Naive thymus-derived CD8-positive, alpha-beta T cell (primary cell): ENCODE results near the gene CAPN12. TPM values are rescaled to one million over a fixed set of nuclear protein-coding genes. Genes with fewer than 3 reads are reported as not detected.
"Not testable (repeated sequence)": the region's sequence is repeated elsewhere in the genome, so short reads cannot be mapped to it uniquely, and the experiment has no call there.

ENCODE experiments used
- ATAC-seq, 2 donors: fragments of 150-1000 bp; cut with Tn5 transposase in 1 of 2; sonication (Bioruptor Pico), chemical (Tn5 transposase) in 1 of 2; 1 replicate in 1 of 2; 2 replicates in 1 of 2; pipeline ENCODE4 v1.10.0; 2021; ENCODE audit warnings: mild to moderate bottlenecking in 2 of 2, moderate library complexity in 2 of 2
- POLR2A ChIA-PET: fragments of 350-600 bp; sonication (Branson Sonifier 250); formaldehyde crosslinking; loops from one replicate; lab custom pipeline; 2021; ENCODE audit warnings: antibody characterized with exemption; lab: Charles Lee
- DNase-seq, 10 donors: peaks; one replicate each; pipeline versions ENCODE4 v3.0.0 to v3.0.0-alpha.2; 2020 to 2022
- H3K27ac Mint-ChIP-seq, 10 donors: one replicate each; pipeline ENCODE4 v1.8.0; 2020 to 2022; ENCODE audit warnings: mild to moderate bottlenecking in 10 of 10, mixed read lengths in 10 of 10, moderate library complexity in 4 of 10, inconsistent platforms in 1 of 10
- H3K27me3 Mint-ChIP-seq, 5 donors: one replicate each; pipeline ENCODE4 v1.8.0; 2021 to 2022; ENCODE audit warnings: mixed read lengths in 5 of 5
- H3K36me3 Mint-ChIP-seq, 3 donors: one replicate each; pipeline ENCODE4 v1.8.0; 2020 to 2022; ENCODE audit warnings: mixed read lengths in 3 of 3, mild to moderate bottlenecking in 2 of 3, inconsistent platforms in 1 of 3
- H3K4me1 Mint-ChIP-seq, 4 donors: one replicate each; pipeline ENCODE4 v1.8.0; 2021 to 2022; ENCODE audit warnings: mixed read lengths in 4 of 4
- H3K4me3 Mint-ChIP-seq, 10 donors: one replicate each; pipeline ENCODE4 v1.8.0; 2020 to 2022; ENCODE audit warnings: mild to moderate bottlenecking in 10 of 10, mixed read lengths in 10 of 10, moderate library complexity in 6 of 10, inconsistent platforms in 1 of 10
- H3K9me3 Mint-ChIP-seq, 9 donors: one replicate each; pipeline ENCODE4 v1.8.0; 2020 to 2022; ENCODE audit warnings: mixed read lengths in 9 of 9, mild to moderate bottlenecking in 3 of 9, inconsistent platforms in 1 of 9, moderate library complexity in 1 of 9
- polyA plus RNA-seq, 3 donors: library from polyadenylated mRNA; unstranded; fragments of 300-500 nt; fragmentation: Illumina TruSeq; gene quantifications; one replicate each; pipeline ENCODE4 v1.2.3, GENCODE V29; 2021
- total RNA-seq, 8 experiments: library from RNA in 2 of 8; stranded (reverse) in 2 of 8; gene quantifications; one replicate each; pipeline ENCODE4 v1.2.3 and lab custom pipeline; 2021 to 2026

Gene CAPN12
- total and polyA plus RNA-seq, 5 experiments from 2014 or later = 2.0 to 8.2 (median 6.2) TPM

DNA sequence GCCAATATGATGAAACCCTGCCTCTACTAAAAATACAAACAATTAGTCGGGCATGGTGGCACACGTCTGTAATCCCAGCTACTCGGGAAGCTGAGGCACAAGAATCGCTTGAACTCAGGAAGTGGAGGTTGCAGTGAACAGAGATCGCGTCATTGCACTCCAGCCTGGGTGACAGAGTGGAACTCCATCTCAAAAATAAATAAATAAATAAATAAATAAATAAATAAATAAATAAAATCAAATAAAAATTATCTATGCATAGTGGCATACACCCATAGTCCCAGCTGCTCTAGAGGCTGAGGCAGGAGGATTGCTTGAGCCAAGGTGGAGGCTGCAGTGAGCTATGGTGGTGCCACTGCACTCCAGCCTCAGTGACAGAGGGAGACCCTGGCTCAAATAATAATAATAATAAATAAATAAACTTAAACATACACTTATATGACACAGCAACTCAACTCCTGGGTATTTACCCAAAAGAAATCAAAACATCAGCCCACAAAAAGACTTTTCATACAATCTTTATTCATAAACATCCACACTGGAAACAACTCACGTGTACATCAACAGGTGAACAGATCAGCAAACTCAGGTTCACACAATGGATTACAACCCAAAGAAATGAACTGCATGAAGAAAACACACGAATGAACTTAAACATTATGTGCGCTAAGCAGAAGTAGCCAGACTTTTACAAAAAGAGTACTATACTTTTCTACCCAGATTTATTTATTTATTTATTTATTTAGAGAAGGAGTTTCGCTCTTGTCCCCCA lies 22.2 kb upstream of the CAPN12 start:
- DNase-seq (no peak), ATAC-seq (no peak)
- H3K9me3 Mint-ChIP-seq = peaks cover 0 to 1% (median 0%) of the 10 kb centered on the region in 9 donors
- peaks cover 3 to 10% (median 7%) of the 10 kb centered on the region in 4 donors for H3K4me1 Mint-ChIP-seq
- H3K4me3 Mint-ChIP-seq = no peak overlapping the region
- H3K27me3 Mint-ChIP-seq = no peaks in the 10 kb centered on the region
- no peaks in the 10 kb centered on the region for H3K36me3 Mint-ChIP-seq
- POLR2A ChIA-PET = no interaction called here
- peak overlapping the region in 2 of 10 donors; percentile 20 to 56 for H3K27ac Mint-ChIP-seq

DNA sequence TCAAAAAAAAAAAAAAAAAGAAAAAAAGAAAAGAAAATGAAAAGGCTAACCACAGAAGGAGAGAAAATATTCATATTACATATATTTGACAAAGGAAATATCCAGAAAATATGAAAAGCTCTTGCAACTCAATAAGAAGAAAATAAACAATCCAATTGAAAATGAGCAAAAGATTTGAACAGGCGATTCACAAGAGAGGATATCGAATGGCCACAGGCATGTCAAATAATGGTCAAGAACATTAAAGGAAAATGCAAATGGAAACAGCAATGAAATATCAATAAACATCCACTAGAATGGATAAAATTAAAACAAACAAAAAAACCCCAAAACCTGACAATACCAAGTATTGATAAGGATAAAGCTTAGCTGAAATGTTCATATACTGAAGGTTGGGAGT lies 20.9 kb upstream of the CAPN12 start:
- no peak for DNase-seq
- H3K36me3 Mint-ChIP-seq = no peaks in the 10 kb centered on the region
- no peak overlapping the region for H3K27ac Mint-ChIP-seq
- POLR2A ChIA-PET = interaction anchor here (0.7 kb wide), 2 partner anchors 23 to 107 kb away, joined by 3 to 5 read pairs; no protein-coding TSS in a partner anchor
- peaks cover 0 to 1% (median 0%) of the 10 kb centered on the region in 9 donors for H3K9me3 Mint-ChIP-seq
- no peak for ATAC-seq
- no peak overlapping the region for H3K4me3 Mint-ChIP-seq
- no peaks in the 10 kb centered on the region for H3K27me3 Mint-ChIP-seq
- peaks cover 4 to 10% (median 7%) of the 10 kb centered on the region in 4 donors for H3K4me1 Mint-ChIP-seq

DNA sequence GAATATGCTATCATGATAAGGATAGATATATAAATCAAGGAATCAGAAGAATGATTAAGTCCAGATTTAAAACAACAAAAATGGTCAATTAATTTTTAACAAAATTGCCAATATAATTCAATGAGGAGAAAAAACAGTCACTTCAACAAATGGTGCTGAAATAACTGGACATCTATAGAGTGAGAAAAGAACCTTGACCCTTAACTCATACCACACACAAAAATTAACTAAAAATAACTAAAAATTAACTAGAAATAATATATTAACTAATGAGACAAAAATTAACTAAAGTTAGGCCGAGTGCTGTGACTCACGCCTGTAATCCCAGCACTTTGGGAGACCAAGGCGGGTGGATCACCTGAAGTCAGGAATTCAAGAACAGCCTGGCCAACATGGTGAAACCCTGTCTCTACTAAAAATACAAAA lies 19.5 kb upstream of the CAPN12 start:
- Mint-ChIP-seq H3K4me3 (no peak overlapping the region), H3K36me3 (no peaks in the 10 kb centered on the region), H3K4me1 (peaks cover 0 to 3% (median 2%) of the 10 kb centered on the region in 4 donors), H3K27me3 (peaks cover 0 to 3% (median 0%) of the 10 kb centered on the region in 5 donors), H3K27ac (no peak overlapping the region), H3K9me3 (peaks cover 0 to 1% (median 0%) of the 10 kb centered on the region in 9 donors)
- no peak for ATAC-seq
- DNase-seq = no peak
- POLR2A ChIA-PET = no interaction called here

DNA sequence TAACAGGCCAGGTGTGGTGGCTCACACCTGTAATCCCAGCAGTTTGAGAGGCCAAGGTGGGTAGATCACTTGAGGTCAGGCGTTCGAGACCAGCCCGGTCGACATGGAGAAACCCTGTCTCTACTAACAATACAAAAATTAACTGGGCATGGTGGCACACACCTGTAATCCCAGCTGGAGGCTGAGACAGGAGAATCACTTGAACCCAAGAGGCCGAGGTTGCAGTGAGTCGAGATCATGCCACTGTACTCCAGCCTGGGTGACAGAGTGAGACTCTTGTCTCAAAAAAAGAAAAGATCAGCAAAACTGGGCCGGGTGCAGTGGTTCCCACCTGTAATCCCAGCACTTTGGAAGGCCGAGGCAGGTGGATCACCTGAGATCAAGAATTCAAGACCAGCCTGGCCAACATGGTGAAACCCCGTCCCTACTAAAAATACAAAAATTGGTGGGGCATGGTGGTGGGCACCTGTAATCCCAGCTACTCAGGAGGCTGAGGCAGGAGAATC lies 17.7 kb upstream of the CAPN12 start:
- H3K27me3 Mint-ChIP-seq, H3K36me3 Mint-ChIP-seq, H3K4me3 Mint-ChIP-seq, H3K9me3 Mint-ChIP-seq, ATAC-seq, DNase-seq, POLR2A ChIA-PET, H3K4me1 Mint-ChIP-seq: not testable (repeated sequence)
- H3K27ac Mint-ChIP-seq = peak overlapping the region in 1 of 10 donors; percentile 2

DNA sequence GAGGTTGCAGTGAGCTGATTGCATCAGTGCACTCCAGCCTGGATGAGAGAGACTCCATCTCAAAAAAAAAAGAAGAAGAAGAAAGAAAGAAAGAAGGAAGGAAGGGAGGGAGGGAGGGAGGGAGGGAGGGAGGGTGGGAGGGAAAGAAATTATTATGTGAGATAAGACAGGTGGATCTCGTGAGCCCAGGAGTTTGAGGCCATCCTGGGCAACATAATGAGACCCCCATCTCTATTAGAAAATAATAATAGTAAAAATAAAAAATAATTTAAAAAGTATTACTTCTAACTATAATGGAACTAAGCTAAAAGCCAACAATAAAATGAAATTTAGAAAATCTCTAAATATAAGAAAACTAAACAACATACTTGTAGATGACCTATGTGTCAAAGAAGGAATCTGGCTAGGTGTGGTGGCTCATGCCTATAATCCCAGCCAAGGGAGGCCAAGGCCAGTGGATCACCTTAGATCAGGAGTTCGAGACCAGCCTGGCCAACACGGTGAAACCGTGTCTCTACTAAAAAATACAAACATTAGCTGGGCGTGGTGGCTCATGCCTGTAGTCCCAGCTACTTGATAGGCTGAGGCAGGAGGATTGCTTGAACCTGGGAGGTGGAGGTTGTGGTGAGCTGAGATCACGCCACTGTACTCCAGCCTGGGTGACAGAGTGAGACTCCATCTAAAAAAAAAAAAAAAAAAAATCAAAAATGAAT lies 16.7 kb upstream of the CAPN12 start:
- H3K9me3 Mint-ChIP-seq, H3K36me3 Mint-ChIP-seq, DNase-seq, H3K4me1 Mint-ChIP-seq, POLR2A ChIA-PET, ATAC-seq, H3K27me3 Mint-ChIP-seq, H3K4me3 Mint-ChIP-seq: not testable (repeated sequence)
- peak overlapping the region in 1 of 10 donors; percentile 57 for H3K27ac Mint-ChIP-seq

DNA sequence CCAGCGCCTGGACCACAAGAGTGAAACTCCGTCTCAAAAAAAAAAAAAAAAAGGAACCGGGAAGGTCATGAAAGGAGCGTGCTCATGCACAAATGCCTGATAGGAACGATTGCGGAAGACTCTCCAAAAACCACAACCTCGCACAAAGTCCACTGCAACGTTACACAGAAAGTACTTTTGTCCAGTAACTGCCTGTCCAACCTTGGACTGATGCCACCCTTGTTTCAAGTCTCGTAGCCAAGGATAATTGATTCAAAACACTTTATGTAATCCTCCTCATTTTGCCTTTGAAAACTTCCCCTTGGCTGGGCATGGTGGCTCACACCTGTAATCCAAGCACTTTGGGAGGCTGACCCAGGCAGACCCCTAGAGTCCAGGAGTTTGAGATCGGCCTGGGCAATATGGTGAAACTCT lies 15.3 kb upstream of the CAPN12 start:
- no peak overlapping the region for H3K4me3 Mint-ChIP-seq
- DNase-seq (no peak), ATAC-seq (no peak)
- POLR2A ChIA-PET = no interaction called here
- H3K36me3 Mint-ChIP-seq = peaks cover 0 to 3% (median 0%) of the 10 kb centered on the region in 3 donors
- peaks cover 0 to 3% (median 0%) of the 10 kb centered on the region in 9 donors for H3K9me3 Mint-ChIP-seq
- H3K27me3 Mint-ChIP-seq = peaks cover 0 to 3% (median 0%) of the 10 kb centered on the region in 5 donors
- peaks cover 0 to 3% (median under 1%) of the 10 kb centered on the region in 4 donors for H3K4me1 Mint-ChIP-seq
- H3K27ac Mint-ChIP-seq = no peak overlapping the region

DNA sequence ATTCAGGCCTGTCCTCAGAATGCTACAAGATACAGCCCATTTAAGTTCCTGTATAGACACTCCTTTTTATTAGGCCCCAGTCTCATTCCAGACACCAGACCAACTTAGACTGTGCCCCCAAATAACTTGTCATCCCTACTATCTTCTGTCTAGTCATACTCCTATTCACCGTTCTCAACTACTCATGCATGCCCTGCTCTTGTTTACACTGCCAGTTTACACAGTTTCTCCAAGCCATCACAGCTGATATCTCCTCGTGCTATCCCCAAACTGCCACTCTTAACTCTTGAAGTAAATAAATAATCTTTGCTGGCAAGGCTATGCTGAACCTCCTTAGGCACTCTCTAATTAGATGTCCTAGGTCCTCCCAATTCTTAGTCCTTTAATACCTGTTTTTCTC lies 9.9 kb upstream of the CAPN12 start:
- DNase-seq, POLR2A ChIA-PET, H3K4me1 Mint-ChIP-seq, H3K36me3 Mint-ChIP-seq, H3K27ac Mint-ChIP-seq, H3K4me3 Mint-ChIP-seq, ATAC-seq, H3K27me3 Mint-ChIP-seq, H3K9me3 Mint-ChIP-seq: not testable (repeated sequence)

DNA sequence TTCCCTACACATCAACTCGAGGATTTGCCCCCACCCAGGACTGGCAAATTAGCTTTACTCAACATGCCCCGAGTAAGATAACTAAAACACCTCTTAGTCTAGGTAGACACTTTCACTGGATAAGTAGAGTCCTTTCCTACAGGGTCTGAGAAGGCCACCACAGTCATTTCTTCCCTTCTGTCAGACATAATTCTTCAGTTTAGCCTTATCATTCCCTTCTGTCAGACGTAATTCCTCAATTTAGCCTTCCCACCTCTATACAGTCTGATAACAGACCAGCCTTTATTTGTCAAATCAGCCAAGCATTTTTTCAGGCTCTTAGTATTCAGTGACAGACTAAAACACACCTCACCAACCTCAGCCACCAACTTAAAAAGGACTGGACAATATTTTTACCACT lies 9.5 kb upstream of the CAPN12 start:
- H3K9me3 Mint-ChIP-seq, DNase-seq, H3K4me1 Mint-ChIP-seq, H3K27ac Mint-ChIP-seq, H3K27me3 Mint-ChIP-seq, POLR2A ChIA-PET, ATAC-seq, H3K4me3 Mint-ChIP-seq, H3K36me3 Mint-ChIP-seq: not testable (repeated sequence)

DNA sequence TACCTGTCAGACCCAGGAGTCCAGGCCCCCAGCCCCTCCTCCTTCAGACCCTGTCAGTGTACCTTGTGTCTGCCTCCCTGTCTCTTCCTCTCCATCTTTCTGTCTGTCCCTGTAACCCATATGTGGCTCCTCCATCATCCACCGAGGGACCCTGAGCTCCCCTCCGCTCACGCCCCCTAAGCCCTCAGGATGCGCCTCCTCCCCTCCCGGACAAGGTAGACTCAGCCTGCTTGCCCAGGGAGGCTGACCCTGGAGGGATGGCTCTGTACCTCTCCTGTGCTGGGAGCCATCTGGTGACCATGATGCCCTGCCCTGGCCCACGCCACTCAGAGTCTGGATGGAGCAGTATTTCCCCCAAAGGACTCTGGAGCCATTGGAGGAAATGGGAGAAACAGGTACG lies 1.0 kb upstream of the CAPN12 start:
- Mint-ChIP-seq H3K9me3 (no peaks in the 10 kb centered on the region), H3K36me3 (no peaks in the 10 kb centered on the region), H3K4me1 (peaks cover 0 to 2% (median 2%) of the 10 kb centered on the region in 4 donors), H3K4me3 (no peak overlapping the region), H3K27ac (no peak overlapping the region), H3K27me3 (no peaks in the 10 kb centered on the region)
- POLR2A ChIA-PET = no interaction called here
- ATAC-seq (no peak), DNase-seq (no peak)

DNA sequence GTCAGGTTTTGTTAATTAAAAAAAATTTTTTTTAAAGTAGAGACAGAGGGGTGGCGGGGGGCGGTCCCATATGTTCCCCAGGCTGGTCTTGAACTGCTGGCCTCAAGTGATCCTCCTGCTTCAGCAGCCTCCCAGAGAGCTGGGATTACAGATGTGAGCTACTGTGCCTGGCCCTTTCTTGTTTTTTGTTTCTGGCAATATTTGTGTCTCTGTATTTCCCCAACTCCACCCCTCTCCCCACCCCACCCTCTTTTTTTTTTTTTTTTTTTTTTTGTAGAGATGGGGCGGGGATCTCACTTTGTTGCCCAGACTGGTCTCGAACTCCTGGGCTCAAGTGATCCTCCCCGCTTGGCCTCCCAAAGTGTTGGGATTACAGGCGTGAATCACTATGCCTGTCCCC lies 600 bp upstream of the CAPN12 start:
- Mint-ChIP-seq H3K9me3 (no peaks in the 10 kb centered on the region), H3K4me3 (no peak overlapping the region), H3K27ac (no peak overlapping the region), H3K27me3 (no peaks in the 10 kb centered on the region), H3K4me1 (peaks cover 1 to 3% (median 2%) of the 10 kb centered on the region in 4 donors), H3K36me3 (no peaks in the 10 kb centered on the region)
- ATAC-seq = no peak
- POLR2A ChIA-PET = interaction anchor here (0.6 to 1.0 kb wide), 2 partner anchors 10 to 1916 kb away, joined by 4 to 6 read pairs; no protein-coding TSS in a partner anchor
- DNase-seq = no peak

DNA sequence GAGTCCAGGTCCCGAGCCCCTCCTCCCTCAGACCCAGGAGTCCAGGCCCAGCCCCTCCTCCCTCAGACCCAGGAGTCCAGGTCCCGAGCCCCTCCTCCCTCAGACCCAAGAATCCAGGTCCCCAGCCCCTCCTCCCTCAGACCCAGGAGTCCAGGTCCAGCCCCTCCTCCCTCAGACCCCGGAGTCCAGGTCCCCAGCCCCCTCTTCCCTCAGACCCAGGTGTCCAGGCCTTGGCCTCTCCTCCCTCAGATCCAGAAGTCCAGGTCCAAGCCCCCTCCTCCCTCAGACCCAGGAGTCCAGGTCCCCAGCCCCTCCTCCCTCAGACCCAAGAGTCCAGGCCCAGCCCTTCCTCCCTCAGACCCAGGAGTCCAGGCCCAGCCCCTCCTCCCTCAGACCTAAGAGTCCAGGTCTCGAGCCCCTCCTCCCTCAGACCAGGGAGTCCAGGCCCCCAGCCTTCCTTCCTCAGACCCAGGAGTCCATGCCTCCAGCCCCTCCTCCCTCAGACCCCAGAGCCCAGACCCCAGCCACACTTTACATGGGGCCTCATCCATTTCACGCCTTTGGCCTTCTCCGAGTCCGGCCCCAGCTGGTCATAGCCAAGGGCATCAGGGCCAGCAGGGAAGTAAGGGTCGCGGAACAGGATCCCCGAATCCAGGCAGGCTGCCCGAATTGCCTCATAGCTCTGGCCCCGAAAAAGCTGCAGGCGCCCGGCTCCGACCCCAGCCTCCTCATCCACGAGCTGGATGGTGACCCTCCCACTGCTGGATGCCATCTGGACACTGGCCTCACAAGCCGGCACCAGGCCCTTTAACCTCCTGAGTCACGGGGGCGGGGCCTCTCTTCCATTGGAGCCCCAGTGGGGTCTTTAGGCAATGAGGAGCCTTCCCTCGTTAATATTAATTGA lies 628 bp downstream of the CAPN12 start:
- Mint-ChIP-seq H3K4me1 (peaks cover 4 to 14% (median 11%) of the 10 kb centered on the region in 4 donors), H3K36me3 (no peaks in the 10 kb centered on the region), H3K27me3 (no peaks in the 10 kb centered on the region), H3K27ac (no peak overlapping the region), H3K4me3 (no peak overlapping the region), H3K9me3 (no peaks in the 10 kb centered on the region)
- POLR2A ChIA-PET = interaction anchor here (1.0 kb wide), 1 partner anchor 9 kb away, joined by 4 read pairs; no protein-coding TSS in a partner anchor
- ATAC-seq = no peak
- DNase-seq = no peak

DNA sequence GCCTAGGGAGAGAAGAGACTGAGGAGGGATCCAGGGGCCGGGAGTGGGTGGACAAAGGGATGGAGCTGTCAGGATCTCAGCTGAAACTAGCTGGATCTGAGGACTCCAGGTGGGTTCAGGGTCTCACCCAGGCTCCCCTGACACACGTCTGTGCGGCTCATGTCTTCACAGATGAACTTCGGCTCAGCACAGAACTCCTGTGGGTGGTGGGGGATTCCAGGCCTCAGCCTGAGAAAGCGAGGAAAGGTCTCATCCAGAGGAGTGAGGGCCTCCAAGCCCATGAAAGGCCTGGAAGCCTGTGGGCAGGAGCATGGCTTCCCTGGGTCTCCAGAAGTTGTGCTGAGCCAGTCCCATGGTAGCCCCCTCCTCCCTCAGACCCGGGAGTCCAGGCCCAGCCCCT lies 1.4 kb downstream of the CAPN12 start:
- H3K9me3 Mint-ChIP-seq = no peaks in the 10 kb centered on the region
- POLR2A ChIA-PET = no interaction called here
- no peak overlapping the region for H3K27ac Mint-ChIP-seq
- no peak overlapping the region for H3K4me3 Mint-ChIP-seq
- ATAC-seq (no peak), DNase-seq (no peak)
- H3K4me1 Mint-ChIP-seq = peaks cover 7 to 19% (median 15%) of the 10 kb centered on the region in 4 donors
- H3K36me3 Mint-ChIP-seq = no peaks in the 10 kb centered on the region
- peaks cover 0 to under 1% (median 0%) of the 10 kb centered on the region in 5 donors for H3K27me3 Mint-ChIP-seq
